ENCODE data around the gene PFN4.

DNA sequence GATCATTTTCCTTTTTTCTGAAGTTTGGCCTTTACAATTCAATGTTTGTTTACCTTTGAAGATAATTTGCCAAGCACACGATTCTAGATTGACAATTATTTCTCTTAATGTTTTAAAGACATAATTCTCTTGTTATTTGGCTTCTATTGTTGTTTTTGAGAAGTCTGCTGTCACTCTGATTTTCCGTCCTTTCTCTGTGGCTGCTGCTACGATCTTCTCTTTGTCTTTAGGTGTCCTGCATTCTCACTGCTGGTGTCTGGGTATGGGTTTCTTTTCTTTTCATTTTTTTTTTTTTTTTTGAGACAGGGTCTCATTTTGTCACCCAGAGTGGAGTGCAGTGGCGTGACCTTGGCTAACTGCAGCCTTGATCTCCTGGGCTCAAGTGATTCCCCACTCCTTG lies 36.6 kb upstream of the PFN4 start:
- no peak for TF ChIP-seq EZH2 (IDR thresholded peaks at IDR 0.05; ENCODE audit: insufficient read depth, poor library complexity, severe bottlenecking)
- TF ChIP-seq EZH2phosphoT487 (IDR thresholded peaks at IDR 0.05; ENCODE audit: insufficient read depth, low read depth): no peak

Data from GM23248 (cell line).